ENCODE results near the gene SLC39A13. TPM values are rescaled to one million over a fixed set of nuclear protein-coding genes. Genes with fewer than 3 reads are reported as not detected.
A peak's percentile ranks its signal among the peaks of the same experiment; 100 is the strongest.

SLC39A13 gene
- total RNA-seq, 2 experiments from 2014 or later: 22.4 to 28.1 TPM

GRCh38 chr11:47410370-47411264 is 2.2 kb downstream of the SLC39A13 start:
- ChIA-PET POLR2A (interaction anchor here (0.6 kb wide), 1 partner anchor 43 kb away, joined by 3 read pairs; no protein-coding TSS in a partner anchor), CTCF (interaction anchor here (0.8 to 3.7 kb wide), 10 partner anchors 12 to 194 kb away, joined by 3 to 47 read pairs (median 4); partner anchors contain the start of gene PSMC3)
- Mint-ChIP-seq H3K4me3 (no peak overlapping the region), H3K27me3 (no peaks in the 10 kb centered on the region), H3K36me3 (ENCODE audit: low read depth) (peaks cover 2% of the 10 kb centered on the region), H3K4me1 (peaks cover 18% of the 10 kb centered on the region), H3K27ac (peak overlapping the region; percentile 54), H3K9me3 (no peaks in the 10 kb centered on the region)
- DNase-seq: no peak

DNA sequence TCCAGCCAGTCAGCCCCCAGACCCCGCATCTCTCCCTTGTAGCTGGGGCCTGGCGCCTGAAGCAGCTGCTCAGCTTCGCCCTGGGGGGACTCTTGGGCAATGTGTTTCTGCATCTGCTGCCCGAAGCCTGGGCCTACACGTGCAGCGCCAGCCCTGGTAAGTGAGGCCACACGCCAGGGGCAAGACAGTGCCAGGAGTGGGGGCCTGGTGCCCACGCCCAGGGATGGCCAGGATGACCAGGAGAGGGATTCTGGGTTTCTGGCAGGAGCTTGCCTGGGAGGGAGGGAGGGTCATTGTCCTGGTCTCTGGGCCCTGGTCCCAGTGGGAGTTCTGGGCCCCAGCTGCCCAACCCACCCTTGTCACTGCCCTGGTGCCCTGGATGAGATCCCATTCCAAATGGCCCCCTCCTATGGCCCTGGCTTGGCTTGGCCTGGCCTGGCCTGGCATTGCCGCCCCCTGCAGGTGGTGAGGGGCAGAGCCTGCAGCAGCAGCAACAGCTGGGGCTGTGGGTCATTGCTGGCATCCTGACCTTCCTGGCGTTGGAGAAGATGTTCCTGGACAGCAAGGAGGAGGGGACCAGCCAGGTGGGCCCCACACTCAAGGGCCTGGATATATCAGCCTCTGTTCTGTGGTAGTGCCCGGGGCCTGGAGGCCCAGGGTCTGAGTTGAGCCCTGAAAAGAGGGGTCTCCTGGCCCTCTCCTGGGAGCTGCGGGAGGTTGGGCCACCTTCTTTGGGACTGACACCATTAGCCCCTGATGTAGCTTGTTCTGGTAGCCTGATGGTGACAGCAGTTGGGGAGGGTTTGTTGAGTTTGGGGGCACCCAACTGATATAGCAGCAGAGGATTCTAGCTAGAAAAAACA is 3.7 kb downstream of the SLC39A13 start:
- H3K4me3 Mint-ChIP-seq: no peak overlapping the region
- H3K9me3 Mint-ChIP-seq: no peaks in the 10 kb centered on the region
- H3K27me3 Mint-ChIP-seq: no peaks in the 10 kb centered on the region
- ChIA-PET POLR2A (interaction anchor here (0.7 kb wide), 1 partner anchor 12 kb away, joined by 3 read pairs; no protein-coding TSS in a partner anchor), CTCF (interaction anchor here (0.6 to 3.7 kb wide), 16 partner anchors 10 to 568 kb away, joined by 3 to 47 read pairs (median 4); partner anchors contain the start of gene PSMC3)
- H3K36me3 Mint-ChIP-seq (ENCODE audit: low read depth): peaks cover 5% of the 10 kb centered on the region
- no peak overlapping the region for H3K27ac Mint-ChIP-seq
- peaks cover 13% of the 10 kb centered on the region for H3K4me1 Mint-ChIP-seq
- peak; percentile 66 for DNase-seq

GRCh38 chr11:47413351-47413750 is 5.0 kb downstream of the SLC39A13 start:
- peaks cover 6% of the 10 kb centered on the region for H3K4me1 Mint-ChIP-seq
- ChIA-PET POLR2A (no interaction called here), CTCF (interaction anchor here (1.8 kb wide), 1 partner anchor 166 kb away, joined by 5 read pairs; no protein-coding TSS in a partner anchor)
- peaks cover 11% of the 10 kb centered on the region for H3K36me3 Mint-ChIP-seq (ENCODE audit: low read depth)
- no peak overlapping the region for H3K4me3 Mint-ChIP-seq
- H3K9me3 Mint-ChIP-seq: no peaks in the 10 kb centered on the region
- H3K27me3 Mint-ChIP-seq: no peaks in the 10 kb centered on the region
- no peak for DNase-seq
- H3K27ac Mint-ChIP-seq: no peak overlapping the region

DNA sequence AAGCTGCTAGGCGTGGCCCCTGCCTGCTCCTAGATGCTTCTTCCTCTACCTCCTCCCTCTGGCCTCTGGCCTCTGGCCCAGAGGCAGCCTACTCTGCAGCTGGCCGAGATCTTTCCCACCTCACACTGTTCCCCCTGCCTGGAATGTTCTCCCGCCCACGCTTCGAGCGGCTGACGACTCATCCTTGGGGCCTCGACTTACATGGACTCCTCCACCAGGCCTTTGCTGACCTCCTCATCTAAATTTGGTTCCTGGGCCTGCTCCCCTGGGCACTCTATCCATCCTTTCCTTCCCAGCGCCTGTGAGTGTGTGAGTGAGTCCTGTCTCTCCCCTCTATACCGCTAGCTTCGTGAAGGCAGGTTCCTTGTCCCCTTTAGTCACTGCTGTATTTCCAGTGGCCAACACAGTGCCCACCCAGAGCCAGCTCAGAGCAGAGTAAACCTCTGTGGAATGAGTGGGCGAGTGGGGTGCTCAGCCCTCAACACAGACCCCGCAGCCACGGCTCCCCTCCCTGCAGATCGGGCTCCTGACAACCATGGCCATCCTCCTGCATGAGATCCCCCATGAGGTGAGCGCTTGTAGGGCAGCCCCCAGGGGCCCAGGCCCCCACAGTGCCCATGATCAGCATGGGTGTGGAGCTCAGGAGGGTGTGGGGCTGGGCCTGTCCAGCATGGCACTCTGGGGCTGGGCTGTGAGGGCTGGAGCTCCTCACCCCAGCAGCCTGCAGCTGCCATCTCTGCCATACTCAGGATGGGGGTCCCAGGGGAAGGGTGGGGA is 5.7 kb downstream of the SLC39A13 start:
- DNase-seq: no peak
- no peak overlapping the region for H3K4me3 Mint-ChIP-seq
- H3K36me3 Mint-ChIP-seq (ENCODE audit: low read depth): peaks cover 14% of the 10 kb centered on the region
- peaks cover 2% of the 10 kb centered on the region for H3K4me1 Mint-ChIP-seq
- CTCF ChIA-PET: interaction anchor here (1.8 kb wide), 1 partner anchor 167 kb away, joined by 5 read pairs; no protein-coding TSS in a partner anchor
- POLR2A ChIA-PET: no interaction called here
- H3K27me3 Mint-ChIP-seq: no peaks in the 10 kb centered on the region
- no peaks in the 10 kb centered on the region for H3K9me3 Mint-ChIP-seq
- H3K27ac Mint-ChIP-seq: peak overlapping the region; percentile 65

DNA sequence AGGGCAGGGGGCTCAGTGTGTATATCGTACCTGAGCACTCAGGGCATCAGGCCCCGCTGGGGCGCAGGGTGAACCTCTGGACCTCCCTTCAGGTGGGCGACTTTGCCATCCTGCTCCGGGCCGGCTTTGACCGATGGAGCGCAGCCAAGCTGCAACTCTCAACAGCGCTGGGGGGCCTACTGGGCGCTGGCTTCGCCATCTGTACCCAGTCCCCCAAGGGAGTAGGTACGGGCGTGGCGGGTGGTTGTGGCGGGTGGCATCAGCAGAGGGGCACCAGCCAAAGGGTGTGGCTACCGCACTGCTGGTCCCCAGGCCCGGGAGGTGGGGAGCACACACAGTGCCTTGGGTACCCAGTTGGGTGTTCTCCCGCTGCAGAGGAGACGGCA is 6.3 kb downstream of the SLC39A13 start:
- ChIA-PET POLR2A (no interaction called here), CTCF (no interaction called here)
- Mint-ChIP-seq H3K4me3 (no peak overlapping the region), H3K36me3 (ENCODE audit: low read depth) (peaks cover 17% of the 10 kb centered on the region), H3K27me3 (no peaks in the 10 kb centered on the region), H3K4me1 (no peaks in the 10 kb centered on the region), H3K9me3 (no peaks in the 10 kb centered on the region), H3K27ac (no peak overlapping the region)
- no peak for DNase-seq

- Mint-ChIP-seq H3K27me3 (no peaks in the 10 kb centered on the region), H3K4me1 (peaks cover 4% of the 10 kb centered on the region), H3K27ac (no peak overlapping the region), H3K36me3 (ENCODE audit: low read depth) (peaks cover 23% of the 10 kb centered on the region), H3K9me3 (no peaks in the 10 kb centered on the region), H3K4me3 (no peak overlapping the region)
- ChIA-PET CTCF (interaction anchor here (1.6 kb wide), 1 partner anchor 22 kb away, joined by 4 read pairs; no protein-coding TSS in a partner anchor), POLR2A (no interaction called here)
- DNase-seq: no peak
These were observed 6.9 kb downstream of the SLC39A13 start for GRCh38 chr11:47415091-47415854.

DNA sequence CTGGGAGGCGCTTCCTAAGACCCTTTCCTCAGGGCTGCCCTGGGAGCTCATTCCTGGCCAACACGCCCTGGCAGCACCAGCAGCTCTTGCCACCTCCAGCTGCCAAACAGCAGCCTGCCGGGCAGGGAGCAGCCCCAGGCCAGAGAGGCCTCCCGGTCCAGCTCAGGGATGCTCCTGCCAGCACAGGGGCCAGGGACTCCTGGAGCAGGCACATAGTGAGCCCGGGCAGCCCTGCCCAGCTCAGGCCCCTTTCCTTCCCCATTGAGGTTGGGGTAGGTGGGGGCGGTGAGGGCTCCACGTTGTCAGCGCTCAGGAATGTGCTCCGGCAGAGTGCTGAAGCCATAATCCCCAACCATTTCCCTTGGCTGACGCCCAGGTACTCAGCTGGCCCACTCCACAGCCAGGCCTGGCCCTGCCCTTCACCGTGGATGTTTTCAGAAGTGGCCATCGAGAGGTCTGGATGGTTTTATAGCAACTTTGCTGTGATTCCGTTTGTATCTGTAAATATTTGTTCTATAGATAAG is 7.6 kb downstream of the SLC39A13 start:
- no peaks in the 10 kb centered on the region for H3K9me3 Mint-ChIP-seq
- H3K4me3 Mint-ChIP-seq: no peak overlapping the region
- no peaks in the 10 kb centered on the region for H3K27me3 Mint-ChIP-seq
- H3K27ac Mint-ChIP-seq: no peak overlapping the region
- DNase-seq: no peak
- ChIA-PET CTCF (interaction anchor here (1.6 kb wide), 1 partner anchor 23 kb away, joined by 4 read pairs; no protein-coding TSS in a partner anchor), POLR2A (no interaction called here)
- peaks cover 26% of the 10 kb centered on the region for H3K36me3 Mint-ChIP-seq (ENCODE audit: low read depth)
- peaks cover 4% of the 10 kb centered on the region for H3K4me1 Mint-ChIP-seq

GRCh38 chr11:47417712-47418111 is 9.3 kb downstream of the SLC39A13 start:
- Mint-ChIP-seq H3K4me3 (no peak overlapping the region), H3K4me1 (peaks cover 4% of the 10 kb centered on the region), H3K27ac (no peak overlapping the region), H3K36me3 (ENCODE audit: low read depth) (peaks cover 37% of the 10 kb centered on the region), H3K9me3 (no peaks in the 10 kb centered on the region), H3K27me3 (no peaks in the 10 kb centered on the region)
- no peak for DNase-seq
- ChIA-PET POLR2A (interaction anchor here (0.6 kb wide), 1 partner anchor 194 kb away, joined by 3 read pairs; no protein-coding TSS in a partner anchor), CTCF (interaction anchor here (0.5 to 1.8 kb wide), 3 partner anchors 43 to 318 kb away, joined by 3 to 4 read pairs (median 3); no protein-coding TSS in a partner anchor)

DNA sequence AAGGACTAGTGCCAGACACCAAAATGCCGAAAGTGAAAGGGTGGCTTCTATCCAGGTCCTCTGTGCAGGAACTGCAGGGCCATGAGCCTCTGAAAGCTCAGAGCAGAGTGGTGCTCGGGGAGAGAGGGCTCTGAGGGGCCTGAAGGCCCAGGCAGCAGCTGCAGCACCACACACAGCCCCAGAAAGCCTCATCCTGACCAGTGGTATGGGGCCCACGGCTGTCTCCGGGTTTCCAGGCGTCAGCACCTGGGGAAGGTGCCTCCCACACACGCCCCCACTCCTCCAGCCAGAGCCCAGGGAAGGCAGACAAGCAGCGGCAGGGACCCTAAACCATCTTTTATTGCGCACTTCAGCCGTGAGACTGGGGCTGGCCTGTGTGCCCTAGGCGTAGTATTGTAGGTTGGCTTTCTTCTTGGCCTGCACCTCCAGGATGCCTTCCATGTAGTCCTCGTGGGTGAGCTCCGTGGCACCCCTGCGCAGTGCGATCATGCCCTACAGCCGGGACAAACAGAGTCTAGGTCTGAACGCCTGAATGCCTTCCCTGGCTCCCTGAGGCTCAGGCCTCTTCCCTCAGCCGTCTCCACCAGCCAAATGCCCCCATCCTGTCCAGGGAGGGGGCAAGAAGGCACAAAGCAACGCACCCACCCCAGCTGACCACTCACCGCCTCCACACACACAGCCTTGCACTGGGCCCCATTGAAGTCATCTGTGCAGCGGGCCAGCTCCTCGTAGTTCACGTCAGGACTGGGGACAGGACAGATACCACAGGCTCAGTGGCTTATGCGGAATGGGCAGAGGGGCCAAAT is 10.3 kb downstream of the SLC39A13 start:
- no peak overlapping the region for H3K27ac Mint-ChIP-seq

GRCh38 chr11:47425611-47426010 is 17.2 kb downstream of the SLC39A13 start:
- Mint-ChIP-seq H3K27ac (peak overlapping the region; percentile 99), H3K4me3 (peak overlapping the region; percentile 98), H3K36me3 (ENCODE audit: low read depth) (peaks cover 37% of the 10 kb centered on the region), H3K9me3 (no peaks in the 10 kb centered on the region), H3K4me1 (peaks cover 30% of the 10 kb centered on the region), H3K27me3 (no peaks in the 10 kb centered on the region)
- POLR2A ChIA-PET: no interaction called here
- no peak for DNase-seq
- CTCF ChIA-PET: interaction anchor here (0.6 to 5.0 kb wide), 3 partner anchors 14 to 215 kb away, joined by 3 to 47 read pairs (median 5); no protein-coding TSS in a partner anchor

More for the DNA sequence above, 10.3 kb downstream of the SLC39A13 start:
- ChIA-PET POLR2A (no interaction called here), CTCF (interaction anchor here (0.5 to 1.8 kb wide), 2 partner anchors 44 to 317 kb away, joined by 3 to 4 read pairs; no protein-coding TSS in a partner anchor)
- no peak overlapping the region for H3K4me3 Mint-ChIP-seq
- DNase-seq: no peak
- peaks cover 4% of the 10 kb centered on the region for H3K4me1 Mint-ChIP-seq
- no peaks in the 10 kb centered on the region for H3K27me3 Mint-ChIP-seq
- H3K36me3 Mint-ChIP-seq (ENCODE audit: low read depth): peaks cover 39% of the 10 kb centered on the region
- H3K9me3 Mint-ChIP-seq: no peaks in the 10 kb centered on the region

Measured in activated CD4-positive, alpha-beta T cell treated with anti-CD3 and anti-CD28 coated beads, Interleukin-2, amount 10 ng/mL, durations not matched to agents 7 days and 5 days (primary cell).